ENCODE data around the gene PAK5. TPM values are rescaled to one million over a fixed set of nuclear protein-coding genes. Genes with fewer than 3 reads are reported as not detected.

PAK5 gene
- total RNA-seq, 2 experiments from 2014 or later = not detected

DNA sequence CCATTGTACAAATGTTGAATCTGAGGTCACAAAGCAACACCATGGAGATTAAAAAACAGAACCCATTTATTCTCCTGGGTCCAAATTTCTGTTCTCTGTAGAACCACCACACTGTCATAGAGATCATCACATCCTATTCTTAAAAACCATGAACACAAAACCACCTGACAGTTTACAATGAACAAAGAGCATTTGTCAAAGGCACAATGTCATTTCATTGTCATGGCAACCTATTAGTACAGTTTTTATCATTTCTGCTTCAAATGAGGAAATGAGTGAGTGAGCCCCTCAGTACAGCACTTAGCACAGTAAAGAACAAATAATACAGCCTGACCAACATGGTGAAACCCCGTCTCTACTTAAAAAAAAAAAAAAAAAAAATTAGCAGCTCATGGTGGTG lies 347.6 kb downstream of the PAK5 start:
- CTCF ChIA-PET = interaction anchor here (0.6 kb wide), 1 partner anchor 22 kb away, joined by 3 read pairs; no protein-coding TSS in a partner anchor
- Mint-ChIP-seq H3K27me3 (ENCODE audit: low read depth) (no peaks in the 10 kb centered on the region), H3K4me1 (ENCODE audit: low read depth) (no peaks in the 10 kb centered on the region), H3K4me3 (no peak overlapping the region), H3K36me3 (ENCODE audit: low read depth) (no peaks in the 10 kb centered on the region), H3K27ac (no peak overlapping the region), H3K9me3 (peaks cover 1% of the 10 kb centered on the region)
- DNase-seq = no peak
- intact Hi-C loops (cut with micrococcal nuclease) = no loop called here

DNA sequence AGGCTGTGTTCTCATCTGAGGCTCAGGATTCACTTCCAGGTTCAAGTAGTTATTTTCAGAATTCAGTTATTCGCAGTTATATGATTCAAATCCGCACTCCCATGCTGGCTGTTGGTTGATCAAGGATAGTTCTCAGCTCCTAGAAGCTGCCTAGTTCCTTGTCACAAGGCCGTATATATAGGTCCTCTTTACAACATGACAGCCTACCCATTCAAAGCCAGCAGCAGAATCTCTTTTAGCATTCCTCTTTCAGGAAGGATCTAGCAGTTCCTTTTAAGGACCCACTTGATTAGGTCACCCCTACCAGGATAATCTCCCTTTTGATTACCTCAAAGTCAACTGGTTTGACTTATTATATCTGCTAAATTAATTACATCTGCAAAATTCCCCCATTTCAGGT lies 348.2 kb downstream of the PAK5 start:
- Mint-ChIP-seq H3K36me3 (ENCODE audit: low read depth) (no peaks in the 10 kb centered on the region), H3K27me3 (ENCODE audit: low read depth) (no peaks in the 10 kb centered on the region), H3K27ac (no peak overlapping the region), H3K4me3 (no peak overlapping the region), H3K4me1 (ENCODE audit: low read depth) (no peaks in the 10 kb centered on the region), H3K9me3 (peaks cover 1% of the 10 kb centered on the region)
- CTCF ChIA-PET = no interaction called here
- intact Hi-C loops (cut with micrococcal nuclease) = no loop called here
- no peak for DNase-seq

DNA sequence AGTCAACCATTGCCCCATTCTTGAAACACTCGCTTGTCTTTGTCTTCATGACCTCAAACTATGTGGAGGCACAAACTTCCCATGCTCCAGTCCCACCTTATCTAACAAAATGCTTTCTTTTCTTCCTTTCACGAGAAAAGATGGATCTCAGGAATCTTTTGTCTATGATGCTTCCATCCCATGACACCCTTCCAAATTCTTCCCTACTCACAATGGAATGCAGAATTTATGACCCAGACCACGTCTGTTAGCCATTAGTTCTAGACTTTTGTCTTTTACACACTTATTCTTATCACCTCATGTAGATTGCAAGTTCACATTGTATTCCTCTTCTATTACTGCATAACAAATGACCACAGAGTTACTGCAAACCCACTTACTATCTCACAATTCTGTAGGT lies 348.7 kb downstream of the PAK5 start:
- Mint-ChIP-seq H3K4me3 (no peak overlapping the region), H3K36me3 (ENCODE audit: low read depth) (no peaks in the 10 kb centered on the region), H3K27me3 (ENCODE audit: low read depth) (no peaks in the 10 kb centered on the region)

DNA sequence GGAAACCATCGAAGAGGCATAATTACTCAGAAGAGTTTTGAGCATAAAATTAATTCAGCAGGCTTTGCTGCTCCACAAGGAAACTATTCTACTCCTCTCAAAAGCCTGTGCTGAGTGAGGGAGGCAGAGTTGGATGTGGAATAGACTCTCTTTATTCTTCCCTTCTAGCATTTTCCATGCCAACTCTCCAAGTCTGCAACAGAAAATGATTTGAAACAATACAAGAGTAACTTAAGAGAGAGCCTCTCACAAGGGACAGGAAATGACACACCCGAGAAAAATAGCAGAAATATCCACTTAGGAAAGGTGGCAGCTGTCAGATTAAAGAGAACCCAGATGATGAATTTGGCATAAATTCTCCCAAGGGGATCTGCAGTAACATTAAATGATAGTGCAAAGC lies 350.8 kb downstream of the PAK5 start:
- Mint-ChIP-seq H3K4me1 (ENCODE audit: low read depth) (no peaks in the 10 kb centered on the region), H3K27me3 (ENCODE audit: low read depth) (no peaks in the 10 kb centered on the region), H3K4me3 (no peak overlapping the region), H3K9me3 (peaks cover 1% of the 10 kb centered on the region), H3K36me3 (ENCODE audit: low read depth) (no peaks in the 10 kb centered on the region), H3K27ac (no peak overlapping the region)
- DNase-seq = no peak
- intact Hi-C loops (cut with micrococcal nuclease) = no loop called here
- CTCF ChIA-PET = no interaction called here

More for the DNA sequence above, 348.7 kb downstream of the PAK5 start:
- Mint-ChIP-seq H3K9me3 (peaks cover 1% of the 10 kb centered on the region), H3K27ac (no peak overlapping the region), H3K4me1 (ENCODE audit: low read depth) (no peaks in the 10 kb centered on the region)
- CTCF ChIA-PET = no interaction called here
- intact Hi-C loops (cut with micrococcal nuclease) = no loop called here
- no peak for DNase-seq

Other genes with a start within 250 kb of the PAK5 start
- 1 to 10 TPM; 2.8 to 3.2 TPM for gene ANKEF1, start 195.9 kb upstream of the PAK5 start, total RNA-seq